GM23248 (cell line): ENCODE measurements around the gene TPM4.

Source experiments
- EZH2 ChIP-seq: fragments of 200-600 bp; sonication (generic); IDR thresholded peaks from 2 replicates; pipeline ENCODE4 v1.6.1; 2018; ENCODE audit warnings: antibody characterized with exemption, mild to moderate bottlenecking; ENCODE audit not compliant: insufficient read depth, poor library complexity, severe bottlenecking
- EZH2phosphoT487 ChIP-seq: fragments of 200-600 bp; sonication (generic); IDR thresholded peaks from 2 replicates; pipeline ENCODE4 v1.6.1; 2018; ENCODE audit warnings: antibody characterized with exemption, moderate library complexity, mild to moderate bottlenecking, low read depth; ENCODE audit not compliant: insufficient read depth

- TF ChIP-seq EZH2phosphoT487 = no peak
- TF ChIP-seq EZH2 = no peak
Observed at GRCh38 chr19:16038196-16038695, 38.0 kb upstream of the TPM4 start.
